B cell (primary cell): Measurements from ENCODE around the gene MARK4.

Experiments
- CTCF ChIP-seq: fragments of 200-600 bp; IDR thresholded peaks from one replicate; pipeline ENCODE4 v1.8.0; 2022; ENCODE audit warnings: antibody characterized with exemption, mild to moderate bottlenecking
- EZH2 ChIP-seq: IDR thresholded peaks from 2 replicates; pipeline ENCODE4 v1.6.1; 2012; ENCODE audit warnings: borderline replicate concordance, low read depth, mild to moderate bottlenecking, moderate library complexity, low read length; ENCODE audit not compliant: insufficient read depth, poor library complexity, severe bottlenecking

- TF ChIP-seq CTCF = no peak
- no peak for TF ChIP-seq EZH2
These were observed 71.7 kb downstream of the MARK4 start, which contains the start of gene CKM for GRCh38 chr19:45322744-45323281.
